Prostate gland (tissue), 2 donors: ENCODE measurements around the gene ATG4B. TPM values are rescaled to one million over a fixed set of nuclear protein-coding genes. Genes with fewer than 3 reads are reported as not detected.

Experiments
- DNase-seq: peaks from one replicate; pipeline ENCODE4 v3.0.0-alpha.2; 2019; ENCODE audit warnings: low spot score
- H3K27ac ChIP-seq, 2 donors: fragments of 200-600 bp; sonication (generic); 2 replicates each; pipeline ENCODE4 v1.5.1; 2017 to 2019
- H3K27me3 ChIP-seq: fragments of 200-600 bp; sonication (generic); replicated peaks from 2 replicates; pipeline ENCODE4 v1.5.1; 2019; ENCODE audit not compliant: insufficient read depth
- H3K36me3 ChIP-seq, 2 donors: fragments of 200-600 bp; sonication (generic); 1 replicate in 1 of 2; 2 replicates in 1 of 2; pipeline versions ENCODE4 v1.5.1 to v1.8.1; 2017 to 2019
- H3K4me1 ChIP-seq: fragments of 200-600 bp; sonication (generic); replicated peaks from 2 replicates; pipeline ENCODE4 v1.5.1; 2019
- H3K4me3 ChIP-seq, 2 donors: fragments of 200-600 bp; sonication (generic); 2 replicates each; pipeline ENCODE4 v1.5.1; 2017 to 2019
- H3K9me3 ChIP-seq: fragments of 200-600 bp; sonication (generic); 2 replicates; pipeline ENCODE4 v1.5.1; 2017
- POLR2A ChIP-seq: fragments of 450-650 bp; IDR thresholded peaks from one replicate; pipeline ENCODE4 v1.6.1; 2016; ENCODE audit warnings: antibody characterized with exemption, mild to moderate bottlenecking
- POLR2AphosphoS5 ChIP-seq: sonication (generic); formaldehyde crosslinking; IDR thresholded peaks from one replicate; pipeline ENCODE4 v1.6.1; 2017; ENCODE audit warnings: antibody characterized with exemption
- WGBS: methylation state at CpG from one replicate; pipeline ENCODE4 v1.1.5; 2018; 5-methylcytosine and 5-hydroxymethylcytosine counted together
- intact Hi-C: fragments of 100-400 bp; cut with DNase I; formaldehyde crosslinking; loops from one replicate; pipeline ENCODE4 v1.14.2; 2022
- total RNA-seq, 2 donors: library from RNA; depleted of rRNA; stranded (reverse); fragments of >200 nt; gene quantifications; one replicate each; pipeline ENCODE4 v1.1.0, GENCODE V29; 2016
- TF ChIP-seq, protein P1 (sequence below), 4 experiments: fragments of 200-600 bp in 2 of 4; fragments of 450-650 bp in 2 of 4; sonication (generic) in 2 of 4; IDR thresholded peaks; 1 replicate in 3 of 4; 2 replicates in 1 of 4; pipeline ENCODE4 v1.5.1; 2016 to 2019; ENCODE audit warnings: antibody characterized with exemption in 4 of 4, mild to moderate bottlenecking in 2 of 4, moderate library complexity in 2 of 4

ATG4B gene
- total RNA-seq, 2 donors from 2014 or later: 63.9 to 162 TPM

DNA sequence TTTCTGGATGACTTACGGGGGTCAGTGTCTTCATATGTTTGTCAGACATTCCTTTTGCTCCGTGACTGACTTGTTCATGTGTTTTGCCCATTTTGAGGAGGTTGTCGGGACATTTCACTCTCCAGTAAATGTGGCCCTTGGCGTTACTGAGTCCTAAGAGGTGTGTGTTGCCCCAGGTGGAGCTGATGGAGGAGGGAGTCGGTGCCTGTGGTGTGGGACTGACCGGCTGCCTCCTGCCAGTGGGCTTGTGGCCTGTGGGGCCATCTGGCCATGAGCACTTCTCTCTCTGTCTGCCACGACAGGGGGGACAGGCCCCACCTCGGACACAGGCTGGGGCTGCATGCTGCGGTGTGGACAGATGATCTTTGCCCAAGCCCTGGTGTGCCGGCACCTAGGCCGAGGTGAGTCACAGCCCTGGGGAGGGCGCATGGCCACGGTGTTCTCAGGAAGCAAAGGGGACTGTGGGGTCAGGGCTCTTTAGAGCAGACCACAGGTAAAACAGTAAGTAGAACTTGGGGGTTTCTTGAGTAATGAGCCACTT, 15.8 kb downstream of the ATG4B start:
- intact Hi-C loops: no loop called here
- H3K36me3 ChIP-seq: peaks cover 7 to 10% of the 10 kb centered on the region in 2 donors

DNA sequence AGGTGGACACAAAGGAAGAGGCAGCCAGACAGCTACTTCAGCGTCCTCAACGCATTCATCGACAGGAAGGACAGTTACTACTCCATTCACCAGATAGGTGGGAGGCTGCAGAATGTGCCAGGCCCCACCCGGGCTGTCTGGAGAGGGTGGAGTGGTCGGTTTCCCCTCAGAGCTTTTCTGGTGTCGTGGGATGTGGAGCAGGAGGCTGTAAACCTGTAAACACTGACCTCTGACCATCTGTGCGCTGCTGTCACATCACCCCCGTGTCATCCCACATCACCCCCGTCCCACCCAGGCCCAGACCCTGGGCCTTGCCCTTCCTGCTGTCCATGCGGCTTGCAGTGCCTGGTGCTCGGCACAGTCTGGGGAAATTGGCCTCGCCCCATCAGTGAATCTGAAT, 17.1 kb downstream of the ATG4B start:
- peaks cover 3% of the 10 kb centered on the region for H3K4me1 ChIP-seq
- H3K36me3 ChIP-seq: peaks cover 7 to 10% of the 10 kb centered on the region in 2 donors
- 89% methylated on average over 12 of the region's 12 CpGs for WGBS
- no peak for DNase-seq
- no peak overlapping the region for H3K27ac ChIP-seq
- TF ChIP-seq, protein P1, sequence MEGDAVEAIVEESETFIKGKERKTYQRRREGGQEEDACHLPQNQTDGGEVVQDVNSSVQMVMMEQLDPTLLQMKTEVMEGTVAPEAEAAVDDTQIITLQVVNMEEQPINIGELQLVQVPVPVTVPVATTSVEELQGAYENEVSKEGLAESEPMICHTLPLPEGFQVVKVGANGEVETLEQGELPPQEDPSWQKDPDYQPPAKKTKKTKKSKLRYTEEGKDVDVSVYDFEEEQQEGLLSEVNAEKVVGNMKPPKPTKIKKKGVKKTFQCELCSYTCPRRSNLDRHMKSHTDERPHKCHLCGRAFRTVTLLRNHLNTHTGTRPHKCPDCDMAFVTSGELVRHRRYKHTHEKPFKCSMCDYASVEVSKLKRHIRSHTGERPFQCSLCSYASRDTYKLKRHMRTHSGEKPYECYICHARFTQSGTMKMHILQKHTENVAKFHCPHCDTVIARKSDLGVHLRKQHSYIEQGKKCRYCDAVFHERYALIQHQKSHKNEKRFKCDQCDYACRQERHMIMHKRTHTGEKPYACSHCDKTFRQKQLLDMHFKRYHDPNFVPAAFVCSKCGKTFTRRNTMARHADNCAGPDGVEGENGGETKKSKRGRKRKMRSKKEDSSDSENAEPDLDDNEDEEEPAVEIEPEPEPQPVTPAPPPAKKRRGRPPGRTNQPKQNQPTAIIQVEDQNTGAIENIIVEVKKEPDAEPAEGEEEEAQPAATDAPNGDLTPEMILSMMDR (IDR thresholded peaks at IDR 0.05): no peak
- no peak for TF ChIP-seq POLR2AphosphoS5
- no peak for TF ChIP-seq POLR2A
- H3K9me3 ChIP-seq: no peaks in the 10 kb centered on the region
- H3K4me3 ChIP-seq: no peak overlapping the region
- no peaks in the 10 kb centered on the region for H3K27me3 ChIP-seq
- intact Hi-C loops: no loop called here

More for the DNA sequence above, 15.8 kb downstream of the ATG4B start:
- H3K4me1 ChIP-seq: peaks cover 2% of the 10 kb centered on the region
- 97% methylated on average over 13 of the region's 13 CpGs for WGBS
- DNase-seq: no peak
- TF ChIP-seq POLR2A (no peak), POLR2AphosphoS5 (no peak)
- TF ChIP-seq, protein P1 (IDR thresholded peaks at IDR 0.05): no peak
- H3K27me3 ChIP-seq: no peaks in the 10 kb centered on the region
- no peak overlapping the region for H3K27ac ChIP-seq
- H3K9me3 ChIP-seq: no peaks in the 10 kb centered on the region
- H3K4me3 ChIP-seq: no peak overlapping the region

DNA sequence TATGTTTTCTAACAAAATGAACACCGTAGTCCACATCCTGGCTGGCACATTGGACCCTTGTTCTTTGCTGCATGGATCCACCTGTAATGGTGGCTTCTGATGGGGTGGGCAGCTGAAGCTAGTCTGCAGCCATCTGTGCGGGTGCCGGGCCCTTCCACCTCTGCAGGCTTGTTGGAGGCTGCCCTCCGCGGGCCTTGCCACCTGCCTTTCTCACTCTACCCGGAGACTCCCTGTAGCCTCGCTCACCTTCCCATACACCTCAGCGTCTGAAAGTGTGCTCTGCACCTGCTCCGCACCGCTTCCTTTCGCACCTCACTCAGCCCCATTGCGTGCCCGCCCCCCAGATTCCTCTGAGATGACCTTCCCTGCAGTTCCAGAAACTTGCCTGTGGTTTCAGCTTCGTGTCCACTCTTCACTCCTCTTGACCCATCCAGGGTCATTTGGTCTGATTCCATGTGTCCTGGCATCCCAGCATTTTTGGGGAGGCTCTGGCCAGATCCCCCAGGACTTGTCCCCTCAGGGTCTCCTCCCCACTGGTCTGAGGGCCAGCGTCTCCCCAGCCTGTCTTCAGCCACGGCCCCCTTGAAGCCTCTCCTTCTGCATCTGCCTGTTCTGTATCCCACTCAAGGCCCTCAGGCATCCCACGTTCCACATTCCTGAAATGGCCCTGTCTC, 18.2 kb downstream of the ATG4B start:
- peaks cover 7 to 10% of the 10 kb centered on the region in 2 donors for H3K36me3 ChIP-seq
- H3K27ac ChIP-seq: no peak overlapping the region
- TF ChIP-seq POLR2A: no peak
- TF ChIP-seq, protein P1 (IDR thresholded peaks at IDR 0.05): no peak
- H3K9me3 ChIP-seq: no peaks in the 10 kb centered on the region
- no peak for DNase-seq
- no peaks in the 10 kb centered on the region for H3K27me3 ChIP-seq
- intact Hi-C loops: loop anchor here (5.0 kb wide), 1 partner anchor 803 kb away; no protein-coding TSS in a partner anchor
- H3K4me3 ChIP-seq: no peak overlapping the region
- peaks cover 3% of the 10 kb centered on the region for H3K4me1 ChIP-seq
- 90% methylated on average over 17 of the region's 17 CpGs for WGBS

DNA sequence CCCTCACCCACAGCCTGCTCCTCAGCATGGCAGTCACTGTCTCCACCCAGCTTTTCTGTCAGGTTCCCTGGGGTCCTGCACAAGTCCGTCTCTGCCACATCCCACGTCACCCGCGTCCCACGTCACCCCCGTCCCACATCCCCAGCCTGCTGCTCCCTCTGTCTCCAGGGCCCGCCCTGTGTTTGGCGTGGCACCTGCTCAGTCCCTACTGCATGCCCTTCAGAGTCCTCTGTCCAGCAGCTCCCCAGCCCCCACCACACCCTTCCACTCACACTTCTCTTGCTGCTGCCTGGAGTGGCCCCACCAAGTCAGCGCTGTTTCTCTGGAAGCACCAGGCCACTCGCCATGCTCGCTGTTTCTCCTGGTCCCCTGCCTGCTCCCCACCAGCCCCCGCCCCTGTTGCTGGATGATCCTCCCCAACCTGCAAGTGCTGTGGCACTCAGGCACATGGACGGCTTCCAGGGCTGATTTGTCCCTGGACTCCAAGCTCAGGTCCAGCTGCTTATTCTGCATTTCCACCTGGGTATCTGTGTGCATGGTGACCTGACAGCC, 18.8 kb downstream of the ATG4B start:
- Histone ChIP-seq H3K27ac (no peak overlapping the region), H3K4me1 (peaks cover 3% of the 10 kb centered on the region), H3K36me3 (peaks cover 7 to 10% of the 10 kb centered on the region in 2 donors), H3K4me3 (no peak overlapping the region), H3K9me3 (no peaks in the 10 kb centered on the region), H3K27me3 (no peaks in the 10 kb centered on the region)
- intact Hi-C loops: loop anchor here (5.0 kb wide), 1 partner anchor 804 kb away; no protein-coding TSS in a partner anchor
- WGBS: 95% methylated on average over 13 of the region's 13 CpGs
- DNase-seq: no peak
- TF ChIP-seq POLR2A: no peak
- TF ChIP-seq, protein P1 (IDR thresholded peaks at IDR 0.05): no peak
- no peak for TF ChIP-seq POLR2AphosphoS5
